A673 (cell line): ENCODE data around the gene CCN2. TPM values are rescaled to one million over a fixed set of nuclear protein-coding genes. Genes with fewer than 3 reads are reported as not detected.
A peak's percentile ranks its signal among the peaks of the same experiment; 100 is the strongest.

ENCODE experiments used
- BruUV-seq: library from RNA; stranded (reverse); fragments of 400-500 nt; replicated peaks from 2 replicates; lab custom pipeline; 2021; lab: Mats Ljungman, UMichigan
- CTCF ChIA-PET: fragments of 300-600 bp; sonication (Branson Sonifier 250); formaldehyde crosslinking; loops from one replicate; lab custom pipeline; 2022; ENCODE audit warnings: antibody characterized with exemption; lab: Charles Lee
- POLR2A ChIA-PET: fragments of 300-600 bp; sonication (Branson Sonifier 250); formaldehyde crosslinking; loops from one replicate; lab custom pipeline; 2022; ENCODE audit warnings: antibody characterized with exemption; ENCODE audit not compliant: low non-redundant PET; lab: Charles Lee
- DNase-seq: peaks from one replicate; pipeline ENCODE4 v3.0.0-alpha.2; 2015; ENCODE audit warnings: low spot score
- H3K27ac ChIP-seq: fragments of 200-600 bp; sonication (generic); 2 replicates; pipeline ENCODE4 v1.5.1; 2016; ENCODE audit warnings: mixed run types, low read depth, mild to moderate bottlenecking, mixed read lengths, antibody characterized with exemption, low read length; ENCODE audit not compliant: poor library complexity, severe bottlenecking
- H3K27me3 ChIP-seq: fragments of 200-600 bp; sonication (generic); replicated peaks from 2 replicates; pipeline ENCODE4 v1.6.1; 2017; ENCODE audit warnings: mixed run types, low read depth, mild to moderate bottlenecking, mixed read lengths, antibody characterized with exemption, low read length; ENCODE audit not compliant: insufficient read depth, poor library complexity
- H3K36me3 ChIP-seq: fragments of 200-600 bp; sonication (generic); 2 replicates; pipeline ENCODE4 v1.6.1; 2016; ENCODE audit warnings: mixed run types, mild to moderate bottlenecking, mixed read lengths, antibody characterized with exemption, low read length; ENCODE audit not compliant: insufficient read depth, poor library complexity, severe bottlenecking
- H3K4me1 ChIP-seq: fragments of 200-600 bp; sonication (generic); 2 replicates; pipeline ENCODE4 v1.6.1; 2017; ENCODE audit warnings: mixed run types, mild to moderate bottlenecking, mixed read lengths, antibody characterized with exemption, low read length; ENCODE audit not compliant: insufficient read depth, poor library complexity, severe bottlenecking
- H3K4me3 ChIP-seq: fragments of 200-600 bp; sonication (generic); 2 replicates; pipeline ENCODE4 v1.5.1; 2016; ENCODE audit warnings: low read depth, mixed run types, mild to moderate bottlenecking, mixed read lengths, low read length; ENCODE audit not compliant: poor library complexity, severe bottlenecking
- H3K9me3 ChIP-seq: fragments of 200-600 bp; sonication (generic); 2 replicates; pipeline ENCODE4 v1.6.1; 2016; ENCODE audit warnings: mixed run types, low read depth, mild to moderate bottlenecking, mixed read lengths, antibody characterized with exemption, low read length; ENCODE audit not compliant: poor library complexity, severe bottlenecking
- EZH2 ChIP-seq: fragments of 200-600 bp; sonication (generic); IDR thresholded peaks from 2 replicates; pipeline ENCODE4 v1.6.1; 2017; ENCODE audit warnings: borderline replicate concordance, low read depth, mild to moderate bottlenecking, mixed read lengths, antibody characterized with exemption, low read length; ENCODE audit not compliant: poor library complexity, severe bottlenecking
- intact Hi-C: fragments of 100-400 bp; cut with micrococcal nuclease; formaldehyde crosslinking; loops from one replicate; pipeline ENCODE4 v1.10.0; 2022; ENCODE audit not compliant: unreplicated experiment
- total RNA-seq: library from RNA; stranded (reverse); gene quantifications from 2 replicates; pipeline ENCODE4 v1.2.3, GENCODE V29; 2021
- TF ChIP-seq, protein P1 (sequence below): fragments of 300-800, 200-600 bp; sonication (generic); conservative IDR thresholded peaks from 2 replicates; pipeline ENCODE4 v1.5.1; 2017; ENCODE audit warnings: low read depth, mild to moderate bottlenecking, antibody characterized with exemption, low read length, moderate library complexity, mixed read lengths

CCN2 gene
- total RNA-seq, 1 experiment from 2014 or later: 17.5 TPM

DNA sequence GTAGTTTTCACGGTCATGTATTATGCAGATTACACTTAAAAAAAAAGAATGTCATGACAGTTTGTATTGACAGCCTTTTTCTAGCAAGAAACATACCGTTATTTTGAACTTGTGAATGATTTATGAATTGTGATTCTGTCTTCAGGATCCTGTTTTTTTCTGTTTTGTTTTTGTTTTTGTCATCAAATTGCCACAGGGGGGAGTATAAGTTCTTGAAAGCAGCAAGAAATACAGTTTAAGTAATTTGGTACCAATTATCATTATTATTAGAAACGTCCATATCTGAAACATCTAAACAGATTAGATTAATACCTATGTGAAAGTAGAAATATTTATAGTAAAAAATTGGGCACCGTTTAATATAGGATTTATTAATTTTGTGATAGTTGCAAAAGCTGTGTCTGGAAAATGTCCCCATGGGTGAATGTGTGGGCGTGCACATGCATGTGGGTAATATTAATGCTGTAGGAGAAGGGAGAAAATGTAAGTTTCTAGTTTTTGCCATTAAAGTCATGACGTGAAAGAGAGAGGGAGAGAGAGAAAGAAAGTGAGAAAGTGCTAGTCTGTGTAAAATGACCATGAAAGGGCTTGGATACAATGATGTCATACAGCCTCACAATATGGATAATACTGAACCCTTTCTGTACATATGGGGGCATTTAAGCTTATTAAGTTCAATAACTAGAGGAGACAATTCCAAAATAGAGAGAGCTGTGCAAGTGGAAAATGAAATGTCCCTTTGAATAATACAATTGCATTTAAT is 9.4 kb upstream of the CCN2 start:
- BruUV-seq: no TSS peak
- H3K4me1 ChIP-seq: no peaks in the 10 kb centered on the region
- H3K27ac ChIP-seq: no peak overlapping the region
- ChIA-PET POLR2A (no interaction called here), CTCF (interaction anchor here (0.9 kb wide), 1 partner anchor 9 kb away, joined by 3 read pairs; the partner anchor contains the start of gene CCN2)
- intact Hi-C loops: no loop called here
- no peaks in the 10 kb centered on the region for H3K9me3 ChIP-seq
- H3K36me3 ChIP-seq: no peaks in the 10 kb centered on the region
- H3K27me3 ChIP-seq: no peaks in the 10 kb centered on the region
- TF ChIP-seq, protein P1, sequence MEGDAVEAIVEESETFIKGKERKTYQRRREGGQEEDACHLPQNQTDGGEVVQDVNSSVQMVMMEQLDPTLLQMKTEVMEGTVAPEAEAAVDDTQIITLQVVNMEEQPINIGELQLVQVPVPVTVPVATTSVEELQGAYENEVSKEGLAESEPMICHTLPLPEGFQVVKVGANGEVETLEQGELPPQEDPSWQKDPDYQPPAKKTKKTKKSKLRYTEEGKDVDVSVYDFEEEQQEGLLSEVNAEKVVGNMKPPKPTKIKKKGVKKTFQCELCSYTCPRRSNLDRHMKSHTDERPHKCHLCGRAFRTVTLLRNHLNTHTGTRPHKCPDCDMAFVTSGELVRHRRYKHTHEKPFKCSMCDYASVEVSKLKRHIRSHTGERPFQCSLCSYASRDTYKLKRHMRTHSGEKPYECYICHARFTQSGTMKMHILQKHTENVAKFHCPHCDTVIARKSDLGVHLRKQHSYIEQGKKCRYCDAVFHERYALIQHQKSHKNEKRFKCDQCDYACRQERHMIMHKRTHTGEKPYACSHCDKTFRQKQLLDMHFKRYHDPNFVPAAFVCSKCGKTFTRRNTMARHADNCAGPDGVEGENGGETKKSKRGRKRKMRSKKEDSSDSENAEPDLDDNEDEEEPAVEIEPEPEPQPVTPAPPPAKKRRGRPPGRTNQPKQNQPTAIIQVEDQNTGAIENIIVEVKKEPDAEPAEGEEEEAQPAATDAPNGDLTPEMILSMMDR: peak; percentile 50; the same call in 1 of the 2 replicates
- no peak for TF ChIP-seq EZH2
- no peak for DNase-seq
- no peak overlapping the region for H3K4me3 ChIP-seq

DNA sequence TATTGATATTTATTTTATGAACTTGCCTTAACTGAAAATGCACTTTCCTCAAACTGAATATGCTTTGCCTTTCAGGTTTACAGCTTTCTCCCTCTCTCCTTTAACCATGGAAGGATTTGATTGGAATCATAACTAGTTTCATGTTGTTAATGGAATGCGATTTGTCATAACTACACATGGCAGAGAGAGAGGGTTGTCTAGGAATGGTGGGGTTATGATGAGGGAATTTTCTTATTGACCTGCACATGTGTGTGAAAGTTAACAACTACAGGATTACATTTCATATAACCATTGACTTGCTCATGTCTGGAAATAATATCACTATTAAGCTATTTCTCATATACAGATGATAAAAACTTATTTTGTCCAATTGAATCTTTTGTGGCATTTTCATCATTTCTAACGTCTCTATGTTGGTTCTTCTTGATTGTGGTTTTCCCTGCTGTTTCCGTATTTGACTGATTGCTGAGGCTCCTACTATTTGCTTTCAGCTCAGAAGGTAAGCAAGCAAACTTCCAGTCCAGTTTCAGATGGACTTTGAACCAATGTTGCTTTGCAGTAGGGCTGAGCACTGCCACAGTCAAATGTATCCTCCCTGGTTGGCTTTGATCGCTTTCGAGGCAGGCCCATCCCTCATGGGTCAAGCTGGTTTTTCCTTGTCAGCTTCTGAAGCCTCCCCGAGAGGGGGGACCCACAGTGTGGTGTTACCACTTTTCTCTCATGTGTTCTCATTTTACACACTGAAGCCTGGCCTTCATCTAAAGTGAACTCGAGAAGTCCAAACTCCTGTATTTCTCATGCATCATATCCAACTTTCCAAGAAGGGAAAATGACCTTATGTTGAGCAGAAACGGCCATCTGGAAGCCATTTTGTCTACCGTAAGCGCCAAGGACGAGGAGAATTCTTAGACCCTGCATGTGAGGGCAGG is 7.6 kb upstream of the CCN2 start:
- no peak for TF ChIP-seq EZH2
- TF ChIP-seq, protein P1: no peak
- no peak for DNase-seq
- no TSS peak for BruUV-seq
- Histone ChIP-seq H3K36me3 (no peaks in the 10 kb centered on the region), H3K27ac (no peak overlapping the region), H3K27me3 (no peaks in the 10 kb centered on the region), H3K9me3 (no peaks in the 10 kb centered on the region), H3K4me1 (peaks cover 15% of the 10 kb centered on the region), H3K4me3 (no peak overlapping the region)
- ChIA-PET CTCF (no interaction called here), POLR2A (no interaction called here)
- intact Hi-C loops: loop anchor here (10.0 kb wide), 2 partner anchors 206 to 256 kb away; no protein-coding TSS in a partner anchor

DNA sequence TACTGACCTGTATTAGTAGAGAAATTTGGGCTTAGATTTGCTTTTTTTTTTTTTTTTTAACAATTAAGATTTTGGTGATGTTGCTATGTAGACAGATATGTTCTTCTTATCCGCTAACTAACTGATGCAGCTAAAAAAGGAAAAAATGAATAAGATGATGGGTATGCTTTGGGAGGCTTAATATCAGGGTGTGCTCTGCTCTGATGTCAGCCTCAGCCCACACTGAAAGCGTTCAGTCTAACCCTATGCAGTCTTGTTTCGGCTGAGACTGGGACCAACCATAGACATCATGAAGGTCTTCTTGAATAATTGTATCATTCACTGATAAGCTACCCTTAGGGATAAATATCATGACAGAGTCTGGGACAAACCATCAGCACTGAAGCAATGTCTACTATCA is 6.9 kb upstream of the CCN2 start:
- Histone ChIP-seq H3K27me3 (no peaks in the 10 kb centered on the region), H3K4me1 (peaks cover 22% of the 10 kb centered on the region), H3K36me3 (no peaks in the 10 kb centered on the region), H3K9me3 (no peaks in the 10 kb centered on the region), H3K4me3 (no peak overlapping the region), H3K27ac (no peak overlapping the region)
- no TSS peak for BruUV-seq
- TF ChIP-seq EZH2: no peak
- TF ChIP-seq, protein P1: no peak
- POLR2A ChIA-PET: no interaction called here
- intact Hi-C loops: loop anchor here (10.0 kb wide), 2 partner anchors 207 to 257 kb away; no protein-coding TSS in a partner anchor
- CTCF ChIA-PET: no interaction called here
- DNase-seq: no peak
